22Rv1 (cell line): Measurements from ENCODE around the gene CORIN.

Experiments used
- H3K27ac ChIP-seq: fragments of 450-650 bp; 2 replicates; pipeline ENCODE4 v1.5.1; 2017
- CTCF ChIP-seq: fragments of 450-650 bp; IDR thresholded peaks from 2 replicates; pipeline ENCODE4 v1.5.1; 2017; ENCODE audit warnings: mild to moderate bottlenecking
- ZFX ChIP-seq: fragments of 450-650 bp; IDR thresholded peaks from 2 replicates; pipeline ENCODE4 v1.6.1; 2017; ENCODE audit warnings: antibody characterized with exemption, borderline replicate concordance

The CORIN gene

GRCh38 chr4:47721892-47722575 is 115.8 kb downstream of the CORIN start:
- TF ChIP-seq ZFX, result no peak
- TF ChIP-seq CTCF, result no peak
- H3K27ac ChIP-seq, result no peak overlapping the region

GRCh38 chr4:47721485-47721884 is 116.4 kb downstream of the CORIN start:
- no peak overlapping the region for H3K27ac ChIP-seq

GRCh38 chr4:47720787-47721186 is 117.1 kb downstream of the CORIN start:
- TF ChIP-seq CTCF, result no peak
- TF ChIP-seq ZFX, result no peak
- H3K27ac ChIP-seq, result no peak overlapping the region

More at GRCh38 chr4:47721485-47721884, 116.4 kb downstream of the CORIN start:
- TF ChIP-seq ZFX (no peak), CTCF (no peak)

GRCh38 chr4:47719576-47719975 is 118.3 kb downstream of the CORIN start:
- H3K27ac ChIP-seq, result no peak overlapping the region
- no peak for TF ChIP-seq ZFX
- no peak for TF ChIP-seq CTCF

GRCh38 chr4:47718696-47719095 is 119.2 kb downstream of the CORIN start:
- TF ChIP-seq CTCF, result no peak
- TF ChIP-seq ZFX, result no peak

GRCh38 chr4:47717188-47717587 is 120.7 kb downstream of the CORIN start:
- H3K27ac ChIP-seq, result no peak overlapping the region
- no peak for TF ChIP-seq ZFX
- no peak for TF ChIP-seq CTCF

More at GRCh38 chr4:47718696-47719095, 119.2 kb downstream of the CORIN start:
- H3K27ac ChIP-seq, result no peak overlapping the region

- no peak overlapping the region for H3K27ac ChIP-seq
- TF ChIP-seq CTCF, result no peak
- TF ChIP-seq ZFX, result no peak
Observed at GRCh38 chr4:47715716-47716416, 122.0 kb downstream of the CORIN start.
